Astrocyte (in vitro differentiated cells and primary cell): ENCODE data around the gene TOLLIP. TPM values are rescaled to one million over a fixed set of nuclear protein-coding genes. Genes with fewer than 3 reads are reported as not detected.

Experiments
- DNase-seq: peaks from one replicate; pipeline ENCODE4 v3.0.0-alpha.2; 2010; ENCODE audit warnings: low read depth
- FAIRE-seq: peaks from 2 replicates; lab custom pipeline; 2011; peaks lifted over from hg19 to GRCh38; lab: Jason Lieb, UNC
- H2AFZ ChIP-seq: 2 replicates; pipeline ENCODE4 v1.6.0; 2012; ENCODE audit warnings: low read depth, low read length, inconsistent platforms
- H3K27ac ChIP-seq: 2 replicates; pipeline ENCODE4 v1.5.1; 2011; ENCODE audit warnings: low read depth, low read length, inconsistent platforms
- H3K27me3 ChIP-seq: 2 replicates; pipeline ENCODE4 v1.6.0; 2011; ENCODE audit warnings: low read length, inconsistent platforms; ENCODE audit not compliant: insufficient read depth
- H3K36me3 ChIP-seq: 2 replicates; pipeline ENCODE4 v1.5.1; 2011; ENCODE audit warnings: low read length, inconsistent platforms; ENCODE audit not compliant: insufficient read depth
- H3K4me1 ChIP-seq: 2 replicates; pipeline ENCODE4 v1.5.1; 2011; ENCODE audit warnings: low read length, inconsistent platforms; ENCODE audit not compliant: insufficient read depth
- H3K4me2 ChIP-seq: 2 replicates; pipeline ENCODE4 v1.6.0; 2012; ENCODE audit warnings: low read length, inconsistent platforms
- H3K4me3 ChIP-seq: 2 replicates; pipeline ENCODE4 v1.5.1; 2011; ENCODE audit warnings: low read depth, mild to moderate bottlenecking, low read length, inconsistent platforms; ENCODE audit not compliant: insufficient read depth
- H3K79me2 ChIP-seq: 2 replicates; pipeline ENCODE4 v1.6.0; 2012; ENCODE audit warnings: mild to moderate bottlenecking, low read length, inconsistent platforms; ENCODE audit not compliant: insufficient read depth
- H3K9ac ChIP-seq: 2 replicates; pipeline ENCODE4 v1.6.0; 2012; ENCODE audit warnings: mild to moderate bottlenecking, low read length, inconsistent platforms
- H3K9me3 ChIP-seq: 2 replicates; pipeline ENCODE4 v1.5.1; 2012; ENCODE audit warnings: low read depth, mild to moderate bottlenecking, low read length, inconsistent platforms; ENCODE audit not compliant: insufficient read depth
- H4K20me1 ChIP-seq: 2 replicates; pipeline ENCODE4 v1.6.0; 2012; ENCODE audit warnings: low read length, inconsistent platforms; ENCODE audit not compliant: insufficient read depth
- H3K27ac Mint-ChIP-seq: one replicate; pipeline ENCODE4 v1.8.0; 2021; ENCODE audit warnings: mild to moderate bottlenecking, mixed read lengths; ENCODE audit not compliant: unreplicated experiment
- H3K27me3 Mint-ChIP-seq: one replicate; pipeline ENCODE4 v1.8.0; 2021; ENCODE audit warnings: low read depth, mixed read lengths; ENCODE audit not compliant: unreplicated experiment
- H3K36me3 Mint-ChIP-seq: one replicate; pipeline ENCODE4 v1.8.0; 2021; ENCODE audit warnings: low read depth, mixed read lengths; ENCODE audit not compliant: unreplicated experiment
- H3K4me1 Mint-ChIP-seq: one replicate; pipeline ENCODE4 v1.8.0; 2021; ENCODE audit warnings: low read depth, mixed read lengths; ENCODE audit not compliant: unreplicated experiment
- H3K4me3 Mint-ChIP-seq: one replicate; pipeline ENCODE4 v1.8.0; 2021; ENCODE audit warnings: mild to moderate bottlenecking, moderate library complexity, mixed read lengths; ENCODE audit not compliant: unreplicated experiment
- H3K9me3 Mint-ChIP-seq: one replicate; pipeline ENCODE4 v1.8.0; 2021; ENCODE audit warnings: mild to moderate bottlenecking, mixed read lengths; ENCODE audit not compliant: unreplicated experiment
- EZH2 ChIP-seq: IDR thresholded peaks from 2 replicates; pipeline ENCODE4 v1.6.1; 2012; ENCODE audit warnings: mild to moderate bottlenecking, low read length, inconsistent platforms; ENCODE audit not compliant: insufficient read depth
- total RNA-seq: library from RNA; stranded (reverse); gene quantifications from 2 replicates; pipeline ENCODE4 v1.2.1, GENCODE V29; 2021
- TF ChIP-seq, protein P1 (sequence below): IDR thresholded peaks from 2 replicates; pipeline ENCODE4 v1.5.1; 2011; ENCODE audit warnings: low read depth, mild to moderate bottlenecking, inconsistent platforms, low read length, moderate library complexity; ENCODE audit not compliant: insufficient read depth

TOLLIP gene
- total RNA-seq, 1 donor from 2014 or later = 46.4 TPM

- H3K27ac Mint-ChIP-seq = no peak overlapping the region
These were observed 11.6 kb downstream of the TOLLIP start for GRCh38 chr11:1297576-1298473.

DNA sequence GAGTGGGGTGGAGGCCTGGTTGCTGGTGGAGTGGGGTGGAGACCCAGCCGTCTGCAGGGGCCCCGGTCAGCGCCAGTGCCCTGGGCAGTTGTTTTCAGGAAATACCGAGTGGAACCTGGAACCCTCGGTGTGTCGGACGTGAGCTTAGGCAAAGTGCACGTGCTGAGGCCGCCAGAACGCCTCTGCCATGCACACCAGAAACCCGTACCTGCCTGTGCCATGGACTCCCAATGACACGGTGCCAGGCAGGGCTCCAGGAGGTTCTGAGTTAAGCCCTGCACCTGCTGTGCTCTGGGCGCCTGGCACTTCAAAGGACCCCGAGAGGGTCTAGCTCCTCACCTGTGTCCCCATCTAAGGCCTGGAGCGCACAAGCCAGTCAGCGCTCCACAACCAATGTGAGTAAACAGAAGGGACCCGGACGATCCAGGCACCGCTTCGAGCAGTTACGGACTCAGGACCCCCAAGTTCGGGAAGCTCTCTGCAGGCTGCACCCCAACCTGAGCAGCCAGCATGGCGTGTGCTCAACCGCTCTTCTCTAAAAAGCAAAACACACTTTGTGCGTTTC lies 12.3 kb downstream of the TOLLIP start:
- Histone ChIP-seq H3K27ac (no peak overlapping the region), H4K20me1 (peaks cover 73% of the 10 kb centered on the region), H3K79me2 (peaks cover 81% of the 10 kb centered on the region), H3K27me3 (no peaks in the 10 kb centered on the region), H2AFZ (no peak overlapping the region), H3K9me3 (no peaks in the 10 kb centered on the region), H3K4me1 (no peaks in the 10 kb centered on the region), H3K9ac (no peak overlapping the region), H3K4me2 (no peak overlapping the region), H3K4me3 (no peak overlapping the region), H3K36me3 (no peaks in the 10 kb centered on the region)
- Mint-ChIP-seq H3K27ac (no peak overlapping the region), H3K36me3 (peaks cover 8% of the 10 kb centered on the region), H3K4me1 (peaks cover 14% of the 10 kb centered on the region), H3K4me3 (no peak overlapping the region), H3K27me3 (no peaks in the 10 kb centered on the region), H3K9me3 (no peaks in the 10 kb centered on the region)
- no peak for TF ChIP-seq EZH2
- TF ChIP-seq, protein P1, sequence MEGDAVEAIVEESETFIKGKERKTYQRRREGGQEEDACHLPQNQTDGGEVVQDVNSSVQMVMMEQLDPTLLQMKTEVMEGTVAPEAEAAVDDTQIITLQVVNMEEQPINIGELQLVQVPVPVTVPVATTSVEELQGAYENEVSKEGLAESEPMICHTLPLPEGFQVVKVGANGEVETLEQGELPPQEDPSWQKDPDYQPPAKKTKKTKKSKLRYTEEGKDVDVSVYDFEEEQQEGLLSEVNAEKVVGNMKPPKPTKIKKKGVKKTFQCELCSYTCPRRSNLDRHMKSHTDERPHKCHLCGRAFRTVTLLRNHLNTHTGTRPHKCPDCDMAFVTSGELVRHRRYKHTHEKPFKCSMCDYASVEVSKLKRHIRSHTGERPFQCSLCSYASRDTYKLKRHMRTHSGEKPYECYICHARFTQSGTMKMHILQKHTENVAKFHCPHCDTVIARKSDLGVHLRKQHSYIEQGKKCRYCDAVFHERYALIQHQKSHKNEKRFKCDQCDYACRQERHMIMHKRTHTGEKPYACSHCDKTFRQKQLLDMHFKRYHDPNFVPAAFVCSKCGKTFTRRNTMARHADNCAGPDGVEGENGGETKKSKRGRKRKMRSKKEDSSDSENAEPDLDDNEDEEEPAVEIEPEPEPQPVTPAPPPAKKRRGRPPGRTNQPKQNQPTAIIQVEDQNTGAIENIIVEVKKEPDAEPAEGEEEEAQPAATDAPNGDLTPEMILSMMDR = no peak
- no peak for DNase-seq
- no peak for FAIRE-seq

More at GRCh38 chr11:1297576-1298473, 11.6 kb downstream of the TOLLIP start:
- no peak overlapping the region for H3K4me2 ChIP-seq
- H3K4me1 ChIP-seq = no peaks in the 10 kb centered on the region
- Mint-ChIP-seq H3K4me3 (no peak overlapping the region), H3K9me3 (no peaks in the 10 kb centered on the region), H3K4me1 (peaks cover 14% of the 10 kb centered on the region), H3K36me3 (peaks cover 3% of the 10 kb centered on the region), H3K27me3 (no peaks in the 10 kb centered on the region)
- H4K20me1 ChIP-seq = peaks cover 74% of the 10 kb centered on the region
- H3K27ac ChIP-seq = no peak overlapping the region
- TF ChIP-seq EZH2 = no peak
- TF ChIP-seq, protein P1 = no peak
- no peak overlapping the region for H3K4me3 ChIP-seq
- H3K79me2 ChIP-seq = peaks cover 81% of the 10 kb centered on the region
- FAIRE-seq = no peak
- no peaks in the 10 kb centered on the region for H3K9me3 ChIP-seq
- no peak for DNase-seq
- no peak overlapping the region for H3K9ac ChIP-seq
- no peaks in the 10 kb centered on the region for H3K27me3 ChIP-seq
- no peak overlapping the region for H2AFZ ChIP-seq
- H3K36me3 ChIP-seq = no peaks in the 10 kb centered on the region
